T-helper 17 cell (primary cell): Measurements from ENCODE around the gene ERF. TPM values are rescaled to one million over a fixed set of nuclear protein-coding genes. Genes with fewer than 3 reads are reported as not detected.

Experiments
- ATAC-seq: fragments of 150-1000 bp; cut with Tn5 transposase; 2 replicates; pipeline ENCODE4 v1.10.0; 2021; ENCODE audit warnings: mild to moderate bottlenecking, moderate library complexity
- DNase-seq, 3 donors: peaks; one replicate each; pipeline versions ENCODE4 v3.0.0 to v3.0.0-alpha.2; 2020 to 2021
- H3K9me3 ChIP-seq: one replicate; pipeline ENCODE4 v1.7.0; 2013; ENCODE audit warnings: low read length, mild to moderate bottlenecking; ENCODE audit not compliant: control insufficient read depth, poor library complexity, severe bottlenecking
- H3K27ac Mint-ChIP-seq: one replicate; pipeline ENCODE4 v1.8.0; 2022; ENCODE audit warnings: mild to moderate bottlenecking, moderate library complexity, mixed read lengths
- H3K27me3 Mint-ChIP-seq: one replicate; pipeline ENCODE4 v1.8.0; 2022; ENCODE audit warnings: mixed read lengths
- H3K36me3 Mint-ChIP-seq: one replicate; pipeline ENCODE4 v1.8.0; 2022; ENCODE audit warnings: low read depth, mixed read lengths
- H3K4me1 Mint-ChIP-seq: one replicate; pipeline ENCODE4 v1.8.0; 2022; ENCODE audit warnings: mild to moderate bottlenecking, mixed read lengths
- H3K4me3 Mint-ChIP-seq: one replicate; pipeline ENCODE4 v1.8.0; 2022; ENCODE audit warnings: mild to moderate bottlenecking, moderate library complexity, mixed read lengths
- total RNA-seq, 4 donors: library from RNA in 2 of 4; stranded (reverse) in 2 of 4; gene quantifications; one replicate each; pipeline ENCODE4 v1.2.3 and lab custom pipeline; 2022 to 2026

The ERF gene
- total RNA-seq, 2 donors from 2014 or later: 75.8 to 82.1 TPM

DNA sequence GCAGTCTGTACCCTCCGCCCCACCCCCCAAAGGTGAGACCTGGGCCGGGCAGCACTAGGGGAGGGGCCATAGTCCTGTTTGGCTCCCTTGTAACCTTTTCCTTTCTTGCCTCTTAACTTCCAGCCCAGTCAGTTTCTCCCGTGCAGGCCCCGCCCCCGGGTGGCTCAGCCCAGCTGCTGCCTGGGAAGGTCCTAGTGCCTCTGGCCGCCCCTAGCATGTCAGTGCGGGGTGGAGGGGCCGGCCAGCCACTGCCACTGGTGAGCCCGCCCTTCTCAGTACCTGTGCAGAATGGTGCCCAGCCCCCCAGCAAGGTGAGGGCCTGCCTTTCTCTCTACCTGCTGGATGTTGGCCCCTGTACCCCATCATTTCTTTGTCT is 36.5 kb upstream of the ERF start:
- Mint-ChIP-seq H3K4me3 (no peak overlapping the region), H3K27me3 (no peaks in the 10 kb centered on the region), H3K4me1 (peaks cover 13% of the 10 kb centered on the region), H3K27ac (peak overlapping the region; percentile 93), H3K36me3 (peaks cover 6% of the 10 kb centered on the region)
- DNase-seq (no peak), ATAC-seq (no peak)
- no peaks in the 10 kb centered on the region for H3K9me3 ChIP-seq

DNA sequence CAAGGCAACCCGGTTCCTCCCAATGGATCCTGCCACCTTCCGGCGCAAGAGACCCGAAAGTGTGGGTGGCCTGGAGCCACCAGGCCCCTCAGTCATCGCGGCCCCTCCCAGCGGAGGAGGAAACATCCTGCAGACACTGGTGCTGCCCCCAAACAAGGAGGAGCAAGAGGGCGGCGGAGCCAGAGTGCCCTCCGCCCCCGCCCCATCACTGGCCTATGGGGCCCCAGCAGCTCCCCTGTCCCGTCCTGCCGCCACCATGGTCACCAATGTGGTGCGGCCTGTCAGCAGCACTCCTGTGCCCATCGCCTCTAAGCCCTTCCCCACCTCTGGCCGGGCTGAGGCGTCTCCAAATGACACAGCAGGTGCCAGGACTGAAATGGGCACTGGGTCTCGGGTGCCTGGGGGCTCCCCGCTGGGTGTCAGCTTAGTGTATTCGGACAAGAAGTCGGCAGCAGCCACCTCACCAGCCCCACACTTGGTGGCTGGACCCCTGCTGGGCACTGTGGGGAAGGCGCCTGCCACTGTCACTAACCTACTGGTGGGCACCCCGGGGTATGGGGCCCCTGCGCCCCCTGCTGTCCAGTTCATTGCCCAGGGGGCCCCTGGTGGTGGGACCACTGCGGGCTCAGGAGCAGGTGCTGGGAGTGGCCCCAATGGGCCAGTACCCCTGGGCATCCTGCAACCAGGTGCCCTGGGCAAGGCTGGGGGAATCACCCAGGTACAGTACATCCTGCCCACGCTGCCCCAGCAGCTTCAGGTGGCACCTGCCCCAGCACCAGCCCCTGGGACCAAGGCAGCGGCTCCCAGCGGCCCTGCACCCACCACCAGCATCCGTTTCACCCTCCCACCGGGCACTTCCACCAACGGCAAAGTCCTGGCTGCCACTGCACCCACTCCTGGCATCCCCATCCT is 35.9 kb upstream of the ERF start:
- H3K9me3 ChIP-seq: no peaks in the 10 kb centered on the region
- Mint-ChIP-seq H3K4me3 (no peak overlapping the region), H3K36me3 (peaks cover 6% of the 10 kb centered on the region), H3K27ac (no peak overlapping the region), H3K27me3 (no peaks in the 10 kb centered on the region), H3K4me1 (peaks cover 15% of the 10 kb centered on the region)
- ATAC-seq: peak; percentile 67
- peak; percentile 42 to 47 (median 46) for DNase-seq

- peaks cover 6% of the 10 kb centered on the region for H3K36me3 Mint-ChIP-seq
These were observed 35.2 kb upstream of the ERF start for GRCh38 chr19:42290136-42290522.

GRCh38 chr19:42289556-42290041 is 34.7 kb upstream of the ERF start:
- no peak for DNase-seq
- Mint-ChIP-seq H3K27ac (no peak overlapping the region), H3K4me3 (no peak overlapping the region), H3K36me3 (peaks cover 9% of the 10 kb centered on the region), H3K4me1 (peaks cover 26% of the 10 kb centered on the region), H3K27me3 (no peaks in the 10 kb centered on the region)
- no peak for ATAC-seq
- no peaks in the 10 kb centered on the region for H3K9me3 ChIP-seq

More at GRCh38 chr19:42290136-42290522, 35.2 kb upstream of the ERF start:
- Mint-ChIP-seq H3K4me3 (no peak overlapping the region), H3K27ac (no peak overlapping the region), H3K4me1 (peaks cover 21% of the 10 kb centered on the region), H3K27me3 (no peaks in the 10 kb centered on the region)
- ATAC-seq: no peak
- no peak for DNase-seq
- no peaks in the 10 kb centered on the region for H3K9me3 ChIP-seq

DNA sequence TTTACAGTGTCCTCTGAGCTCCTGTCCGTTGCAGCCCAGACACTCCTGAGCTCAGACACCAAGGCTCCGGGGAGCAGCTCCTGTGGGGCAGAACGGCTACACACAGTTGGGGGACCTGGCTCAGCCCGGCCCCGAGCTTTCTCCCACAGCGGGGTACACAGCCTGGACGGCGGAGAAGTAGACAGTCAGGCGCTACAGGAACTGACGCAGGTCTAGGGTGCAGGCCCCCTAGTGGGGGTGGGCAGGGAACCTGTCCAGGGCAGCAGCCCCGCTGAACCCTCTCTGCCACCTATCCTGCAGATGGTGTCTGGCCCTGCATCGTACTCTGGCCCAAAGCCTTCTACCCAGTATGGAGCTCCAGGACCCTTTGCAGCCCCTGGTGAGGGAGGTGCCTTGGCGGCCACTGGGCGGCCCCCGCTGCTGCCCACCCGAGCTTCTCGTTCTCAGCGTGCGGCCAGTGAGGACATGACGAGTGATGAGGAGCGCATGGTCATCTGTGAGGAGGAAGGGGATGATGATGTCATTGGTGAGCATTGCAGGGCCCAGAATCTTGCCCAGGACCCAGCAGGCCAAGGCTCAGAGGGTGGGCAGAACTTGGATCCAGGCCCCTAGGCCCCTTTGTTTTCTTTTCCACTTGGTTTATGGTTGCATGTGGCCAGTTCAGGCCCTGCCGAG is 34.1 kb upstream of the ERF start:
- ATAC-seq (no peak), DNase-seq (no peak)
- Mint-ChIP-seq H3K36me3 (peaks cover 9% of the 10 kb centered on the region), H3K4me3 (no peak overlapping the region), H3K27me3 (no peaks in the 10 kb centered on the region), H3K27ac (no peak overlapping the region), H3K4me1 (peaks cover 26% of the 10 kb centered on the region)
- no peaks in the 10 kb centered on the region for H3K9me3 ChIP-seq

GRCh38 chr19:42288387-42288786 is 33.5 kb upstream of the ERF start:
- no peaks in the 10 kb centered on the region for H3K9me3 ChIP-seq
- DNase-seq (no peak), ATAC-seq (no peak)
- peaks cover 26% of the 10 kb centered on the region for H3K4me1 Mint-ChIP-seq
- H3K27ac Mint-ChIP-seq: no peak overlapping the region
- H3K36me3 Mint-ChIP-seq: peaks cover 9% of the 10 kb centered on the region
- H3K4me3 Mint-ChIP-seq: no peak overlapping the region
- H3K27me3 Mint-ChIP-seq: no peaks in the 10 kb centered on the region

- Mint-ChIP-seq H3K27ac (no peak overlapping the region), H3K4me3 (no peak overlapping the region), H3K4me1 (peaks cover 26% of the 10 kb centered on the region), H3K36me3 (peaks cover 7% of the 10 kb centered on the region), H3K27me3 (no peaks in the 10 kb centered on the region)
- DNase-seq (no peak), ATAC-seq (no peak)
- H3K9me3 ChIP-seq: no peaks in the 10 kb centered on the region
These were observed 32.8 kb upstream of the ERF start for GRCh38 chr19:42287827-42288107.

DNA sequence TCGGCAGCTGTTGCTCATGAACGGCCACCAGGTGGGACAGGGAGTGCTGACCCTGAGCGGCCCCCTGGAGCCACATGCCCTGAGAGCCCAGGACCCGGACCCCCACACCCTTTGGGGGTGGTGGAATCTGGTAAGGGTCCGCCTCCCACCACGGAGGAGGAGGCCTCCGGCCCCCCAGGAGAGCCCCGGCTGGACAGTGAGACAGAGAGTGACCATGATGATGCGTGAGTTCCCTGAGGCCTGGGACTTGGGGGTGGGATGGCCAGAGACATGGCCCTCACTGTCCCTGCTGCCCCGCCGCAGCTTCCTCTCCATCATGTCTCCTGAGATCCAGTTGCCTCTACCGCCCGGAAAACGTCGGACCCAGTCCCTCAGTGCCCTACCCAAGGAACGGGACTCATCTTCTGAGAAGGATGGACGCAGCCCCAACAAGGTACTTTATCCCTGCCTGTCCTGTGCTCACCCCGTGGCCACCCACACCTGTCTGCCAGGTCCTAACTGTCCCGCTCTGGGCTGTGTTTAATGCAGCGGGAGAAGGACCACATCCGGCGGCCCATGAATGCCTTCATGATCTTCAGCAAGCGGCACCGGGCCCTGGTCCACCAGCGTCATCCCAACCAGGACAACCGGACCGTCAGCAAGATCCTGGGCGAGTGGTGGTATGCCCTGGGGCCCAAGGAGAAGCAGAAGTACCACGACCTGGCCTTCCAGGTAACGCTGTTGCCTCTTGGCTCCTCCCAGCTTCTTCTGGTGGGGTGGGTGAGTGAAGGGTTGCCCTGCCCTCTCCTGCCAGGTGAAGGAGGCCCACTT is 32.3 kb upstream of the ERF start:
- Mint-ChIP-seq H3K36me3 (peaks cover 7% of the 10 kb centered on the region), H3K4me3 (no peak overlapping the region), H3K27me3 (no peaks in the 10 kb centered on the region), H3K4me1 (peaks cover 30% of the 10 kb centered on the region), H3K27ac (no peak overlapping the region)
- DNase-seq (no peak), ATAC-seq (no peak)
- H3K9me3 ChIP-seq: no peaks in the 10 kb centered on the region

- Mint-ChIP-seq H3K4me1 (peaks cover 28% of the 10 kb centered on the region), H3K4me3 (peak overlapping the region; percentile 57), H3K27ac (peak overlapping the region; percentile 97), H3K36me3 (peaks cover 3% of the 10 kb centered on the region), H3K27me3 (no peaks in the 10 kb centered on the region)
- DNase-seq (no peak), ATAC-seq (no peak)
- no peaks in the 10 kb centered on the region for H3K9me3 ChIP-seq
These were observed 31.6 kb upstream of the ERF start for GRCh38 chr19:42286349-42287016.

DNA sequence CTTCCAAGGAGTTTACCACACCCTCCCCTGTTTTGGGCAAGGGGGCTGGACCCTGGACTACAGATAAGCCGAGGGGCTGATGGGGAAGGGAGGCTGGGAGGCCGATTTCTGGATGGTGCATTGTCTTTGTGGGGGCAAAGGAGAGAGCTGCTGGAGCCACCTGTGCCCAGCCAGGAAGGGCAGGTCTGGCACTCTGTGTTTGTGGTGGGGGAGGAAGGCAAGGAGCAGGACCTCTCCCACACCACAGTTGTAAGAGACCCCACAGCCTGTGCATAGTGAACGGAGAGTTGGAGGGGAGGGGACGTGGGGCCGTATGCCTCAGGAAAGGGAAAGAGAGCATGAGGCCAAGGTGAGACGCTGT is 31.0 kb upstream of the ERF start:
- no peaks in the 10 kb centered on the region for H3K9me3 ChIP-seq
- Mint-ChIP-seq H3K4me1 (peaks cover 29% of the 10 kb centered on the region), H3K27me3 (no peaks in the 10 kb centered on the region), H3K27ac (peak overlapping the region; percentile 97), H3K36me3 (peaks cover 3% of the 10 kb centered on the region), H3K4me3 (peak overlapping the region; percentile 57)
- DNase-seq (no peak), ATAC-seq (no peak)

DNA sequence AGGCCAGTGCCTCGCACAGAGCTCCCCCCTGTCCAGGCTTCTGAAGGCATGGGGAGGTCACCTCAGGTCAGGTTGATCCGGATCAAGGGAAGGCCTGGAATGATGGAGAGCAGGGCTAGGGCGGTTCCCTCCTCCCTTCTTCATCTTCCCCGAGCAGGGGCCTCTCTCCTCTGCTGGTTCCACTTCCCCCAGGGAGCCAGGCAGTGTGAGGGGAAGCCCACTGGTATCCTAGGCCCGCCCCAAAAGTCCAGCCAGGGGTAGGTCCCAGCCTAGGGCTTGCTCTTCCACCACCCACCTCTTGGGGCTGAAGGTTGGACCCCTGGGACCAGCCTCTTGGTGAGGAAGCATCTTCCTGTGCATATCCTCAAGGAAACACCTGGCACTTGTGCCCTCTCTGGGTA is 30.6 kb upstream of the ERF start:
- Mint-ChIP-seq H3K4me3 (peak overlapping the region; percentile 57), H3K36me3 (peaks cover 3% of the 10 kb centered on the region), H3K4me1 (peaks cover 29% of the 10 kb centered on the region), H3K27me3 (no peaks in the 10 kb centered on the region), H3K27ac (peak overlapping the region; percentile 97)
- ATAC-seq: no peak
- no peaks in the 10 kb centered on the region for H3K9me3 ChIP-seq
- no peak for DNase-seq

- Mint-ChIP-seq H3K4me3 (peak overlapping the region; percentile 99), H3K36me3 (peaks cover 3% of the 10 kb centered on the region), H3K4me1 (peaks cover 29% of the 10 kb centered on the region), H3K27me3 (no peaks in the 10 kb centered on the region), H3K27ac (peak overlapping the region; percentile 97)
- no peaks in the 10 kb centered on the region for H3K9me3 ChIP-seq
- ATAC-seq (no peak), DNase-seq (no peak)
These were observed 29.8 kb upstream of the ERF start for GRCh38 chr19:42284591-42285341.
